C4-2B (cell line): ENCODE measurements around the gene PPP1R12B.
"Not testable (repeated sequence)": the region's sequence is repeated elsewhere in the genome, so short reads cannot be mapped to it uniquely, and the experiment has no call there.

Source experiments
- CTCF ChIP-seq: fragments of 450-650 bp; conservative IDR thresholded peaks from 2 replicates; pipeline ENCODE4 v1.5.1; 2017; ENCODE audit warnings: mild to moderate bottlenecking
- ZFX ChIP-seq: fragments of 450-650 bp; IDR thresholded peaks from 2 replicates; pipeline ENCODE4 v1.6.1; 2017

DNA sequence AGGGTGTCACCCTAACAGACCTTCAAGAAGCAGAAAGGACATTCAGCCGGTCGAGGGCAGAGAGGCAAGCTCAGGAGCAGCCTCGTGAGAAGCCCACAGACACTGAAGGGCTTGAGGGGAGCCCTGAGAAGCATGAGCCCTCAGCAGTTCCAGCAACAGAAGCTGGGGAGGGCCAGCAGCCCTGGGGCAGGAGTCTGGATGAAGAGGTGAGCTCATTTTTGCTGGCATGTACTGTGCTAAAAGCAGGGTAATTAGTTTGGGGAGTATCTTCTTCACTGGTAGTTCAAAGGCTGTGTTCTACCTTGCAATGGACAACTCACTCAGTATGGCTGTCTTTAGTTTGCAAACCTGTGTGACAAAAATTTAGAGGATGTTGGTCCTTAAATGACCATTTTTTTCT, 144.6 kb downstream of the PPP1R12B start:
- TF ChIP-seq CTCF, ZFX: not testable (repeated sequence)
